Measurements from ENCODE around the gene CRYBA4. TPM values are rescaled to one million over a fixed set of nuclear protein-coding genes. Genes with fewer than 3 reads are reported as not detected.

Gene CRYBA4
- total RNA-seq, 1 experiment from 2014 or later: not detected

DNA sequence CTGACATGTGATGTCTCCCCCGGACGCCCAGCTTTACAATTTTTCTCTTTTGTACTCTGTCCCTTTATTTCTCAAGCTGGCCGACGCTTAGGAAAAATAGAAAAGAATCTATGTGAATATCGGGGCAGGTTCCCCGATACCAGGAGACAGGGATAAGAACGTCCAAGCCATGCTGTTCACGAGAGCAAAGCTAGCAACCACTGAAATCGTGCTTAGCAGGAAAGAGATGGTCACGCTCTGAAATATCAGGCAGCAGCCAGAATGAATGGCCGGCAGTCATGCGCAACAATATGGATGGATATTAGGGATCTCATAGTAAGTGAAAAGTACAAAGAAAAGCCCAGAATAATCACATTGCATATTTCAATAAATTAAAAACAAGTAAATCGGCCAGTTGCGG lies 7.4 kb upstream of the CRYBA4 start:
- Histone ChIP-seq H4K20me1 (ENCODE audit: insufficient read depth) (no peaks in the 10 kb centered on the region), H2AFZ (no peak overlapping the region), H3K27ac (no peak overlapping the region), H3K27me3 (ENCODE audit: insufficient read depth, low read depth) (peaks cover 49% of the 10 kb centered on the region), H3K4me1 (replicated peaks; ENCODE audit: insufficient read depth) (no peaks in the 10 kb centered on the region), H3F3A (ENCODE audit: insufficient read depth, low read depth) (no peaks in the 10 kb centered on the region), H3K79me2 (ENCODE audit: low read depth) (no peaks in the 10 kb centered on the region), H3K9me2 (ENCODE audit: insufficient read depth) (no peaks in the 10 kb centered on the region), H3K36me3 (ENCODE audit: low read depth) (no peaks in the 10 kb centered on the region), H3K4me3 (no peak overlapping the region), H3K4me2 (no peak overlapping the region), H3K9me3 (ENCODE audit: insufficient read depth, low read depth) (no peaks in the 10 kb centered on the region)
- intact Hi-C loops (cut with micrococcal nuclease; ENCODE audit: unreplicated experiment): no loop called here
- TF ChIP-seq, protein P1, sequence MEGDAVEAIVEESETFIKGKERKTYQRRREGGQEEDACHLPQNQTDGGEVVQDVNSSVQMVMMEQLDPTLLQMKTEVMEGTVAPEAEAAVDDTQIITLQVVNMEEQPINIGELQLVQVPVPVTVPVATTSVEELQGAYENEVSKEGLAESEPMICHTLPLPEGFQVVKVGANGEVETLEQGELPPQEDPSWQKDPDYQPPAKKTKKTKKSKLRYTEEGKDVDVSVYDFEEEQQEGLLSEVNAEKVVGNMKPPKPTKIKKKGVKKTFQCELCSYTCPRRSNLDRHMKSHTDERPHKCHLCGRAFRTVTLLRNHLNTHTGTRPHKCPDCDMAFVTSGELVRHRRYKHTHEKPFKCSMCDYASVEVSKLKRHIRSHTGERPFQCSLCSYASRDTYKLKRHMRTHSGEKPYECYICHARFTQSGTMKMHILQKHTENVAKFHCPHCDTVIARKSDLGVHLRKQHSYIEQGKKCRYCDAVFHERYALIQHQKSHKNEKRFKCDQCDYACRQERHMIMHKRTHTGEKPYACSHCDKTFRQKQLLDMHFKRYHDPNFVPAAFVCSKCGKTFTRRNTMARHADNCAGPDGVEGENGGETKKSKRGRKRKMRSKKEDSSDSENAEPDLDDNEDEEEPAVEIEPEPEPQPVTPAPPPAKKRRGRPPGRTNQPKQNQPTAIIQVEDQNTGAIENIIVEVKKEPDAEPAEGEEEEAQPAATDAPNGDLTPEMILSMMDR (conservative IDR thresholded peaks at IDR 0.05): no peak
- no peak for TF ChIP-seq EZH2 (IDR thresholded peaks at IDR 0.05; ENCODE audit: low read depth)
- POLR2A ChIA-PET (ENCODE audit: unreplicated experiment): no interaction called here
- no peak for DNase-seq
- BruUV-seq (replicated peaks): no TSS peak
- CTCF ChIA-PET: no interaction called here

DNA sequence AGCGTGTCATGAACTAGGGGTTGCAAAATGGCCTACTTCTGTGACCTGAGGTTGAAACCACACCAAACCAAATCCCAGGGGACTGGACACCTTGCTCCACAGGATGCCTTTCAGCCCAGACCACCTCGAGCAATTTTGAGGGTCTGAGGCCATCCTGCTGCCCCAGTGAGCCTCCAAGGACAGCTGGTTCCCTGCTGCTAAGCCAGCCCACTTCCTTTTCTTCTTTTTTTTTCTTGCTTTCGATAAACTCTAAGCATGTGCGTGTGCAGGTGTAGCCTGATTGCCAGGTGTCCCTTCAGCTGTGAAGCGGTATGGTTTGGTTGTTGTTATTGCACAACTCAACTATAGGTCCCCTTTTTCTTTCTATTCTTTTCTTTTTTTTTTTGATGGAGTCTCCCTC lies 6.6 kb upstream of the CRYBA4 start:
- CTCF ChIA-PET: no interaction called here
- POLR2A ChIA-PET (ENCODE audit: unreplicated experiment): no interaction called here
- H3K4me3 ChIP-seq: no peak overlapping the region

DNA sequence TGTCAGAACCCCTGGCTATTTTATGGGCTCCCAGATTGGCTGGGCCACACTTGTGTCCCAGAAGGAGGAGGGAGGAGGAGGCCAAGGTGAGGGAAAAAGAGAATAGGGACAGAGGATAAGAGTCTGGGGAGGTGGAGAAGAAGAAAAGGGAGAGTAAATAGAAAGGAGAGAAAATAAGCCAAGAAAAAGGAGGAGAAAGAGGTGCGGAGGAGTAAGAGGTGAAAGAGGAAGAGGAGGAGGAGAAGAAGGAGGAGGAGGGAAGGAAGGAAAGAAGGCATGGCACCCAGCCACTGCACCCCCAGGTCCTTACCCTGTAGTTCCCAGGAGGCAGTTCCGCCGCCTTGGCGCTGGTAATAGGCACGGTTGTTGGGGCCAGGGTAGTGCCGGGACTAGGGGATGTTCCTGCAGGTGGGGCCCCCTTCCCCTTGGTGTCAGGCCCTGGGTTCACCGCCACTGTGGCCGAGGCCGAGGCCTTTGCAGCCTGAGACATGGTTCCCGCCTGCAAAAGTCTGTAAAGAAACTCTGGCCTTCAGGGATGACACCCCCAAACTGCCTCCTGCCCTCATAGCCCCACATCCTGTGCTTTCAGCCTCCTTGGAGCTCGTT lies 5.8 kb upstream of the CRYBA4 start:
- H3K9me3 ChIP-seq (ENCODE audit: insufficient read depth, low read depth): no peaks in the 10 kb centered on the region
- ChIA-PET CTCF (no interaction called here), POLR2A (ENCODE audit: unreplicated experiment) (no interaction called here)
- no peaks in the 10 kb centered on the region for H3F3A ChIP-seq (ENCODE audit: insufficient read depth, low read depth)
- H3K9me2 ChIP-seq (ENCODE audit: insufficient read depth): no peaks in the 10 kb centered on the region
- DNase-seq: no peak
- BruUV-seq (replicated peaks): no TSS peak
- no peaks in the 10 kb centered on the region for H3K36me3 ChIP-seq (ENCODE audit: low read depth)
- H3K4me2 ChIP-seq: no peak overlapping the region
- H3K4me3 ChIP-seq: no peak overlapping the region
- H3K27ac ChIP-seq: no peak overlapping the region
- H3K27me3 ChIP-seq (ENCODE audit: insufficient read depth, low read depth): peaks cover 52% of the 10 kb centered on the region
- no peaks in the 10 kb centered on the region for H4K20me1 ChIP-seq (ENCODE audit: insufficient read depth)
- H3K79me2 ChIP-seq (ENCODE audit: low read depth): no peaks in the 10 kb centered on the region
- intact Hi-C loops (cut with micrococcal nuclease; ENCODE audit: unreplicated experiment): no loop called here
- TF ChIP-seq EZH2 (IDR thresholded peaks at IDR 0.05; ENCODE audit: low read depth): no peak
- TF ChIP-seq, protein P1 (conservative IDR thresholded peaks at IDR 0.05): no peak
- H3K4me1 ChIP-seq (replicated peaks; ENCODE audit: insufficient read depth): no peaks in the 10 kb centered on the region
- no peak overlapping the region for H2AFZ ChIP-seq

More for the DNA sequence above, 6.6 kb upstream of the CRYBA4 start:
- Histone ChIP-seq H3K9me3 (ENCODE audit: insufficient read depth, low read depth) (no peaks in the 10 kb centered on the region), H3K4me2 (no peak overlapping the region), H3K4me1 (replicated peaks; ENCODE audit: insufficient read depth) (no peaks in the 10 kb centered on the region), H3K9me2 (ENCODE audit: insufficient read depth) (no peaks in the 10 kb centered on the region), H3F3A (ENCODE audit: insufficient read depth, low read depth) (no peaks in the 10 kb centered on the region), H3K27ac (no peak overlapping the region), H4K20me1 (ENCODE audit: insufficient read depth) (no peaks in the 10 kb centered on the region), H3K36me3 (ENCODE audit: low read depth) (no peaks in the 10 kb centered on the region), H3K79me2 (ENCODE audit: low read depth) (no peaks in the 10 kb centered on the region), H2AFZ (no peak overlapping the region), H3K27me3 (ENCODE audit: insufficient read depth, low read depth) (peaks cover 50% of the 10 kb centered on the region)
- no TSS peak for BruUV-seq (replicated peaks)
- intact Hi-C loops (cut with micrococcal nuclease; ENCODE audit: unreplicated experiment): no loop called here
- TF ChIP-seq, protein P1 (conservative IDR thresholded peaks at IDR 0.05): no peak
- TF ChIP-seq EZH2 (IDR thresholded peaks at IDR 0.05; ENCODE audit: low read depth): no peak
- DNase-seq: no peak

Data from PC-9 (cell line).